Cardiac ventricle fibroblast (primary cell): Measurements from ENCODE around the gene GABRB2. TPM values are rescaled to one million over a fixed set of nuclear protein-coding genes. Genes with fewer than 3 reads are reported as not detected.

ENCODE experiments used
- total RNA-seq: library from RNA; depleted of rRNA; stranded (reverse); fragments of >200 nt; gene quantifications from 2 replicates; pipeline ENCODE4 v1.2.3, GENCODE V29; 2015

Gene GABRB2
- not detected in 2 replicates for total RNA-seq

DNA sequence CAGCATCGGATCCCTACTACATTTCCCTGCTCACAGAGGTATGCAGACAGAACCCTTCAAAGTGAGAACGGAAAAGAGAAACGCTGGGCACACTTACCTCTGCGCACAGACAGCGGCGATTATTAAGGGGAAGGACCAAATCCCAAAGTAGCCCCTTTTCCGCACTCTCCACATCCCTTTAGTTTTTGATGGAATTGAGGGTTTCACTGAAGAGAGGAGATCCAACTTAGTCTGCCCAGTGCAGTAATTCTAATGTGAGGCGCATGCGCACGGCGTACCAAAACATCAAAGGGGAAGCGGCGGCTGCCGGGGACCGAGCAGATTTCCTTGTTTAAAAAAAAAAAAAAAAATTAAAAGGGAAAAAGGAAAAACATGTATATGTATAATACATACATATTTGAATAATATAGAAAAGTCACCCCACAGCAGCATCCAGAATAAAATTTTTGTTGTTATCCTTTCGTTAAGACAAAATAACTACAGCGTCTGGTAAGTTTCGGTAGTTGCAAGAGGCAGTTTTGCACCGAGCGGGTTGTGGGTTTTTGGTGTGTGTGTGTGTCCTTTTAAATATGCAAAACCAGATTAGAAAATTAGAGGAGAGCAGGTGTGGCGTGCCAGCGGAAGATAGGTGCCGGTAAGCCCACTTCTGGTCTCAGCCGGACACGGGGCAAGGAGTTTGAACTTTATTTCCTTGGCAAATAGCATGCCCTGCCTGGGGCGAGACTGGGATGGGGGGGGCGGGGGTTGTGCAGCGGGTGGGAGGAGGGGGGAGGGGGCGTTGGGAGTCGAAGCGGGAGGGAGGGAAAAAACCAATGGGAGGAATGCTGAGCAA lies at the start of gene GABRB2:
Gene GABRB2, minus strand, starts transcription at position 256 of the 832 bp plus-strand sequence. Its CDS starts 82 bp downstream, at position 174.

Other genes starting within 250 kb of the GABRB2 start
- gene GABRA6, start 139.0 kb upstream of the GABRB2 start, total RNA-seq = not detected in 2 replicates